GM21390 (cell line): Measurements from ENCODE around the gene SSBP3.
A peak's percentile ranks its signal among the peaks of the same experiment; 100 is the strongest.
"Not testable (repeated sequence)": the region's sequence is repeated elsewhere in the genome, so short reads cannot be mapped to it uniquely, and the experiment has no call there.

Experiments
- ATAC-seq: cut with Tn5 transposase; IDR thresholded peaks from one replicate; pipeline ENCODE4 v1.9.1; 2021; ENCODE audit not compliant: unreplicated experiment

Gene SSBP3

GRCh38 chr1:54395281-54395934, 10.8 kb downstream of the SSBP3 start:
- ATAC-seq: no peak

GRCh38 chr1:54394104-54394503, 12.1 kb downstream of the SSBP3 start:
- ATAC-seq: no peak

- ATAC-seq: no peak
Observed at GRCh38 chr1:54392401-54392800, 13.8 kb downstream of the SSBP3 start.

GRCh38 chr1:54391450-54392209, 14.6 kb downstream of the SSBP3 start:
- no peak for ATAC-seq

- ATAC-seq: no peak
Observed at GRCh38 chr1:54390655-54391054, 15.5 kb downstream of the SSBP3 start.

GRCh38 chr1:54389608-54390007, 16.6 kb downstream of the SSBP3 start:
- not testable (repeated sequence) for ATAC-seq

GRCh38 chr1:54387419-54387818, 18.8 kb downstream of the SSBP3 start:
- no peak for ATAC-seq

GRCh38 chr1:54385727-54386022, 20.5 kb downstream of the SSBP3 start:
- no peak for ATAC-seq

- no peak for ATAC-seq
Observed at GRCh38 chr1:54384918-54385726, 21.1 kb downstream of the SSBP3 start.

- ATAC-seq: no peak
Observed at GRCh38 chr1:54384471-54384870, 21.7 kb downstream of the SSBP3 start.

GRCh38 chr1:54381524-54381923, 24.7 kb downstream of the SSBP3 start:
- no peak for ATAC-seq

GRCh38 chr1:54380290-54380882, 25.8 kb downstream of the SSBP3 start:
- no peak for ATAC-seq

GRCh38 chr1:54379555-54380289, 26.5 kb downstream of the SSBP3 start:
- no peak for ATAC-seq

- ATAC-seq: no peak
Observed at GRCh38 chr1:54378874-54379554, 27.2 kb downstream of the SSBP3 start.

- no peak for ATAC-seq
Observed at GRCh38 chr1:54378157-54378873, 27.9 kb downstream of the SSBP3 start.

GRCh38 chr1:54377040-54377691, 29.0 kb downstream of the SSBP3 start:
- no peak for ATAC-seq

- ATAC-seq: peak; percentile 59
Observed at GRCh38 chr1:54376430-54377039, 29.7 kb downstream of the SSBP3 start.

GRCh38 chr1:54375712-54376429, 30.3 kb downstream of the SSBP3 start:
- ATAC-seq: no peak
